Panc1 (cell line): ENCODE measurements around the gene RNU1-1. TPM values are rescaled to one million over a fixed set of nuclear protein-coding genes. Genes with fewer than 3 reads are reported as not detected.
"Not testable (repeated sequence)": the region's sequence is repeated elsewhere in the genome, so short reads cannot be mapped to it uniquely, and the experiment has no call there.

Experiments
- ATAC-seq: fragments of 200-7000 bp; cut with Tn5 transposase; 2 replicates; pipeline ENCODE4 v1.9.1; 2020; ENCODE audit warnings: mild to moderate bottlenecking, moderate library complexity
- BruUV-seq: library from RNA; stranded (reverse); fragments of 400-500 nt; replicated peaks from 2 replicates; lab custom pipeline; 2021; lab: Mats Ljungman, UMichigan
- CTCF ChIA-PET: fragments of 300-600 bp; sonication (Branson Sonifier 250); formaldehyde crosslinking; loops from one replicate; lab custom pipeline; 2022; ENCODE audit warnings: antibody characterized with exemption; lab: Charles Lee
- POLR2A ChIA-PET: fragments of 300-600 bp; sonication (Branson Sonifier 250); formaldehyde crosslinking; loops from one replicate; lab custom pipeline; 2022; ENCODE audit warnings: antibody characterized with exemption; lab: Charles Lee
- DNase-seq: peaks from one replicate; pipeline ENCODE4 v3.0.0-alpha.2; 2010; ENCODE audit warnings: low read depth, low spot score
- H3K27ac ChIP-seq: 2 replicates; pipeline ENCODE4 v1.5.1; 2011; ENCODE audit warnings: mild to moderate bottlenecking, low read length, inconsistent platforms
- H3K27me3 ChIP-seq: fragments of 200-500 bp; sonication (Bioruptor generic); 2 replicates; pipeline ENCODE4 v1.6.0; 2014; ENCODE audit warnings: low read length, inconsistent platforms; ENCODE audit not compliant: control insufficient read depth, insufficient read depth
- H3K36me3 ChIP-seq: fragments of 200-500 bp; sonication (Bioruptor generic); 2 replicates; pipeline ENCODE4 v1.5.1; 2014; ENCODE audit warnings: inconsistent platforms, mild to moderate bottlenecking, low read length, moderate library complexity; ENCODE audit not compliant: control insufficient read depth, insufficient read depth
- H3K4me1 ChIP-seq: 2 replicates; pipeline ENCODE4 v1.5.1; 2011; ENCODE audit warnings: inconsistent platforms, mild to moderate bottlenecking, low read length, moderate library complexity; ENCODE audit not compliant: control insufficient read depth, insufficient read depth
- H3K4me3 ChIP-seq, 2 experiments: 2 replicates each; pipeline ENCODE4 v1.5.1; 2011 to 2012; ENCODE audit warnings: low read depth in 2 of 2, low read length in 2 of 2, mild to moderate bottlenecking in 2 of 2, inconsistent platforms in 1 of 2, moderate library complexity in 1 of 2
- H3K9me3 ChIP-seq: fragments of 200-500 bp; sonication (Bioruptor generic); 2 replicates; pipeline ENCODE4 v1.5.1; 2014; ENCODE audit warnings: low read depth, mild to moderate bottlenecking, inconsistent platforms, low read length, moderate library complexity; ENCODE audit not compliant: control insufficient read depth, insufficient read depth
- CTCF ChIP-seq: fragments of 450-650 bp; IDR thresholded peaks from 2 replicates; pipeline ENCODE4 v1.5.1; 2017; ENCODE audit warnings: mild to moderate bottlenecking
- POLR2AphosphoS5 ChIP-seq: IDR thresholded peaks from 2 replicates; pipeline ENCODE4 v1.6.1; 2012; ENCODE audit warnings: mild to moderate bottlenecking, low read depth, low read length, moderate library complexity
- REST ChIP-seq, 2 experiments: IDR thresholded peaks; 2 replicates each; pipeline ENCODE4 v1.6.1; 2011 to 2012; ENCODE audit warnings: low read depth in 2 of 2, control low read depth in 1 of 2, low read length in 1 of 2, mild to moderate bottlenecking in 1 of 2, moderate library complexity in 1 of 2; ENCODE audit not compliant: insufficient read depth in 1 of 2
- SIN3A ChIP-seq: IDR thresholded peaks from 2 replicates; pipeline ENCODE4 v1.6.1; 2012; ENCODE audit warnings: low read depth, mild to moderate bottlenecking, low read length, moderate library complexity, borderline replicate concordance; ENCODE audit not compliant: insufficient read depth
- TCF7L2 ChIP-seq: IDR thresholded peaks from 2 replicates; pipeline ENCODE4 v1.6.1; 2011; ENCODE audit warnings: mild to moderate bottlenecking, low read depth, low read length, inconsistent platforms
- in situ Hi-C: cut with HindIII; loops from 2 replicates; pipeline ENCODE4 v1.10.0; 2016; ENCODE audit warnings: low sequenced_read_pairs, low pct_unique_long_range_greater_than_20kb
- intact Hi-C: fragments of 100-400 bp; cut with micrococcal nuclease; formaldehyde crosslinking; loops from one replicate; pipeline ENCODE4 v1.10.0; 2022; ENCODE audit not compliant: unreplicated experiment
- total RNA-seq: library from RNA; stranded (reverse); gene quantifications from one replicate; pipeline ENCODE4 v1.2.1, GENCODE V29; 2021; ENCODE audit not compliant: unreplicated experiment

Gene RNU1-1
- total RNA-seq, 1 experiment from 2014 or later: 1,290 TPM

- intact Hi-C loops, H3K4me3 ChIP-seq, BruUV-seq, H3K27me3 ChIP-seq, DNase-seq, H3K9me3 ChIP-seq, H3K27ac ChIP-seq, CTCF ChIA-PET, H3K4me1 ChIP-seq, ATAC-seq, POLR2A ChIA-PET, H3K36me3 ChIP-seq, in situ Hi-C loops: not testable (repeated sequence)
These were observed 7.6 kb upstream of the RNU1-1 start for GRCh38 chr1:16521679-16522078.

GRCh38 chr1:16521288-16521583 lies 7.2 kb upstream of the RNU1-1 start:
- ChIA-PET CTCF (no interaction called here), POLR2A (no interaction called here)
- Histone ChIP-seq H3K27ac (no peak overlapping the region), H3K36me3 (no peaks in the 10 kb centered on the region), H3K4me3 (peak overlapping the region; percentile 27 to 45), H3K9me3 (no peaks in the 10 kb centered on the region), H3K4me1 (no peaks in the 10 kb centered on the region; the same call in 1 of the 2 replicates), H3K27me3 (no peaks in the 10 kb centered on the region)
- intact Hi-C loops (no loop called here), in situ Hi-C loops (no loop called here)
- ATAC-seq (no peak), DNase-seq (no peak)
- TF ChIP-seq TCF7L2 (no peak), REST (IDR thresholded peaks at IDR 0.05; ENCODE audit: insufficient read depth in 1 of 2, low read depth in 2 of 2, low read length in 1 of 2) (no peak), CTCF (no peak), POLR2AphosphoS5 (no peak), SIN3A (no peak)
- BruUV-seq: no TSS peak

GRCh38 chr1:16520435-16521287 lies 6.6 kb upstream of the RNU1-1 start:
- H3K36me3 ChIP-seq, H3K27me3 ChIP-seq, CTCF ChIA-PET, DNase-seq, H3K4me1 ChIP-seq, intact Hi-C loops, in situ Hi-C loops, POLR2A ChIA-PET, H3K27ac ChIP-seq, BruUV-seq, H3K9me3 ChIP-seq: not testable (repeated sequence)
- ATAC-seq: peak; percentile 85
- peak overlapping the region; percentile 27 to 45 for H3K4me3 ChIP-seq

- POLR2A ChIA-PET, intact Hi-C loops, in situ Hi-C loops, H3K27ac ChIP-seq, H3K4me3 ChIP-seq, H3K27me3 ChIP-seq, H3K4me1 ChIP-seq, BruUV-seq, CTCF ChIA-PET, H3K36me3 ChIP-seq, DNase-seq, H3K9me3 ChIP-seq, ATAC-seq: not testable (repeated sequence)
These were observed 5.3 kb upstream of the RNU1-1 start for GRCh38 chr1:16519255-16519951.

- H3K27me3 ChIP-seq, in situ Hi-C loops, H3K4me3 ChIP-seq, intact Hi-C loops, DNase-seq, H3K9me3 ChIP-seq, CTCF ChIA-PET, BruUV-seq, H3K36me3 ChIP-seq, H3K4me1 ChIP-seq, ATAC-seq, POLR2A ChIA-PET, H3K27ac ChIP-seq: not testable (repeated sequence)
These were observed 4.8 kb upstream of the RNU1-1 start for GRCh38 chr1:16518913-16519254.
